DOHH2 (cell line): ENCODE data around the gene LRRC23.
A peak's percentile ranks its signal among the peaks of the same experiment; 100 is the strongest.

Experiments
- H3F3A ChIP-seq: fragments of 200-600 bp; sonication (generic), shearing (Covaris generic); 2 replicates; pipeline ENCODE4 v1.6.0; 2016; ENCODE audit warnings: antibody characterized with exemption, mild to moderate bottlenecking; ENCODE audit not compliant: control insufficient read depth, insufficient read depth
- H3K27ac ChIP-seq: fragments of 200-600 bp; sonication (generic); 2 replicates; pipeline ENCODE4 v1.5.1; 2014; ENCODE audit warnings: low read depth, mild to moderate bottlenecking, low read length, moderate library complexity
- H3K27me3 ChIP-seq: fragments of 200-600 bp; sonication (generic); 2 replicates; pipeline ENCODE4 v1.6.1; 2014; ENCODE audit warnings: mild to moderate bottlenecking, low read length, mixed read lengths; ENCODE audit not compliant: control insufficient read depth
- H3K36me3 ChIP-seq: fragments of 200-600 bp; sonication (generic); 2 replicates; pipeline ENCODE4 v1.6.1; 2014; ENCODE audit warnings: mild to moderate bottlenecking, low read length, moderate library complexity, mixed read lengths; ENCODE audit not compliant: control insufficient read depth
- H3K4me1 ChIP-seq: fragments of 200-600 bp; sonication (generic); 2 replicates; pipeline ENCODE4 v1.6.1; 2014; ENCODE audit warnings: mild to moderate bottlenecking, low read length, mixed read lengths; ENCODE audit not compliant: control insufficient read depth
- H3K4me2 ChIP-seq: fragments of 200-600 bp; sonication (generic); 2 replicates; pipeline ENCODE4 v1.6.0; 2014; ENCODE audit warnings: mild to moderate bottlenecking, low read length, moderate library complexity
- H3K4me3 ChIP-seq: fragments of 200-600 bp; sonication (generic); 2 replicates; pipeline ENCODE4 v1.5.1; 2014; ENCODE audit warnings: mild to moderate bottlenecking, low read length, mixed read lengths
- H3K79me2 ChIP-seq: fragments of 200-600 bp; sonication (generic); 2 replicates; pipeline ENCODE4 v1.6.1; 2014; ENCODE audit warnings: mild to moderate bottlenecking, low read length, mixed read lengths; ENCODE audit not compliant: control insufficient read depth
- H3K9me2 ChIP-seq: fragments of 200-600 bp; sonication (generic); replicated peaks from 2 replicates; pipeline ENCODE4 v1.6.1; 2014; ENCODE audit warnings: mild to moderate bottlenecking, low read length, mixed read lengths; ENCODE audit not compliant: control insufficient read depth
- H3K9me3 ChIP-seq: fragments of 200-600 bp; sonication (generic); 2 replicates; pipeline ENCODE4 v1.6.1; 2014; ENCODE audit warnings: antibody characterized with exemption, low read length, mixed read lengths; ENCODE audit not compliant: control insufficient read depth, insufficient read depth
- H4K20me1 ChIP-seq: fragments of 200-600 bp; sonication (generic); 2 replicates; pipeline ENCODE4 v1.6.0; 2014; ENCODE audit warnings: low read depth, mild to moderate bottlenecking, antibody characterized with exemption, low read length, moderate library complexity; ENCODE audit not compliant: control insufficient read depth, insufficient read depth
- CTCF ChIP-seq: fragments of 200-600 bp; sonication (generic); IDR thresholded peaks from one replicate; pipeline ENCODE4 v1.5.1; 2014; ENCODE audit warnings: antibody characterized with exemption, mild to moderate bottlenecking, low read depth, low read length; ENCODE audit not compliant: poor library complexity, severe bottlenecking
- EZH2phosphoT487 ChIP-seq: fragments of 200-600 bp; sonication (generic); IDR thresholded peaks from 2 replicates; pipeline ENCODE4 v1.6.1; 2017; ENCODE audit warnings: borderline replicate concordance, mild to moderate bottlenecking, antibody characterized with exemption, low read length, moderate library complexity, mixed read lengths

LRRC23 gene

GRCh38 chr12:6950401-6950801 is 45.8 kb downstream of the LRRC23 start:
- H3K4me1 ChIP-seq = peaks cover 83% of the 10 kb centered on the region
- no peaks in the 10 kb centered on the region for H3K79me2 ChIP-seq
- no peaks in the 10 kb centered on the region for H3K9me2 ChIP-seq
- 0 out of 2 replicates have a peak overlapping the region, but pooled peaks have one; percentile 16 for H3K27ac ChIP-seq
- TF ChIP-seq CTCF (peak; percentile 85), EZH2phosphoT487 (no peak)
- peak overlapping the region; percentile 73 for H3K4me3 ChIP-seq
- H3F3A ChIP-seq = peaks cover 5% of the 10 kb centered on the region
- H3K4me2 ChIP-seq = peak overlapping the region; percentile 98
- H4K20me1 ChIP-seq = peaks cover 10% of the 10 kb centered on the region; the same call in 1 of the 2 replicates
- peaks cover 48% of the 10 kb centered on the region for H3K27me3 ChIP-seq
- H3K9me3 ChIP-seq = no peaks in the 10 kb centered on the region
- no peaks in the 10 kb centered on the region for H3K36me3 ChIP-seq

GRCh38 chr12:6950811-6951540 is 46.4 kb downstream of the LRRC23 start, which contains the start of gene PTPN6:
PTPN6 (plus strand) TSS chr12:6951356; CDS start chr12:6951513, 157 bp downstream.
- H3K27ac ChIP-seq = peak within 1 kb of the TSS; percentile 16; the same call in 1 of the 2 replicates
- H3K36me3 ChIP-seq = no peaks in the 10 kb centered on the region
- no peaks in the 10 kb centered on the region for H3K79me2 ChIP-seq
- no peak for TF ChIP-seq EZH2phosphoT487
- no peak for TF ChIP-seq CTCF
- H3K4me3 ChIP-seq = peak within 1 kb of the TSS; percentile 73
- peak within 1 kb of the TSS; percentile 98 for H3K4me2 ChIP-seq
- peaks cover 54% of the 10 kb centered on the region for H3K27me3 ChIP-seq
- peaks cover 10% of the 10 kb centered on the region; the same call in 1 of the 2 replicates for H4K20me1 ChIP-seq
- H3K9me3 ChIP-seq = no peaks in the 10 kb centered on the region
- peaks cover 5% of the 10 kb centered on the region for H3F3A ChIP-seq
- no peaks in the 10 kb centered on the region for H3K9me2 ChIP-seq
- peaks cover 79% of the 10 kb centered on the region for H3K4me1 ChIP-seq

- Histone ChIP-seq H3K27ac (no peak overlapping the region), H3K4me3 (peak overlapping the region; percentile 73)
Measured at GRCh38 chr12:6951551-6952120, 47.0 kb downstream of the LRRC23 start.

More at GRCh38 chr12:6951551-6952120, 47.0 kb downstream of the LRRC23 start:
- Histone ChIP-seq H3K79me2 (no peaks in the 10 kb centered on the region), H3K9me2 (no peaks in the 10 kb centered on the region), H3K9me3 (no peaks in the 10 kb centered on the region), H3F3A (peaks cover 5% of the 10 kb centered on the region), H3K4me2 (peak overlapping the region; percentile 98), H3K4me1 (peaks cover 79% of the 10 kb centered on the region), H3K36me3 (no peaks in the 10 kb centered on the region), H4K20me1 (peaks cover 10% of the 10 kb centered on the region; the same call in 1 of the 2 replicates), H3K27me3 (peaks cover 60% of the 10 kb centered on the region)
- TF ChIP-seq EZH2phosphoT487 (no peak), CTCF (no peak)
